Measurements from ENCODE around the gene RBCK1. TPM values are rescaled to one million over a fixed set of nuclear protein-coding genes. Genes with fewer than 3 reads are reported as not detected.

RBCK1 gene
- total and polyA plus RNA-seq, 4 donors: 58.3 to 108 (median 98.7) TPM

DNA sequence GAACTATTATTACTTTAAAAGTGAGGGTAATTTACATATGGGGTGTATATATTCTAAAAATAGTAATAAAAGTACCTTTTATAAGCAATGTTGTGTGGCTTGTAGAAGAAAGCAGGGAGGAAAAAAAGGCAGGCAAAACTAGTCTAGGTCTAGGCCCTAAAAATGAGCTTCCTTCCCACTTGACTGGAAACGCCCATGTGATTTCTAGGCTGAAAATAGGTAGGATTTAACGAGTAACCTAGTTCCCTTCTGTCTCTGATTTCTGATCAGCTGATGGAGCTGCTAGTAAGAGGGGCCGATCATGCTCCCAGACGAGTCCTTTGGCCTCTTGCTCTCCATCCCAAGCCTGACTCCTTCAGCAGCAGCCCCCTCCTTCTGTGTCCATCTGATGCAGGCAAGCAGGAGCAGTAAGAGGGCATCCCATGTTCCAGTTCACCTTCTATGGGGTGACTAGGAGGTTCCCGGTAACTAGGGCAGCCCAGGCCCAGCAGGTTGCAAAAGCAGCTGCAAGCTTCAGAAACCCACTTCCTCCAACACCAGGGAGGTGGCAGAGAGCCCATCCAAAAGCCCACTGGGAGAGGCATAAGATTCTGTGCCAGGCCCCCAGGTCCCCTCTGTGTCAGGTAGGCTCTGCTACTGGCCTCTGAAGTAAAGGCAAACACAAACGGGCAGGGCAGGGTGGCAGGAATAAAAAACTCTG, 29.8 kb downstream of the RBCK1 start:
- no peak overlapping the region for H3K4me3 ChIP-seq
- DNase-seq: no peak

DNA sequence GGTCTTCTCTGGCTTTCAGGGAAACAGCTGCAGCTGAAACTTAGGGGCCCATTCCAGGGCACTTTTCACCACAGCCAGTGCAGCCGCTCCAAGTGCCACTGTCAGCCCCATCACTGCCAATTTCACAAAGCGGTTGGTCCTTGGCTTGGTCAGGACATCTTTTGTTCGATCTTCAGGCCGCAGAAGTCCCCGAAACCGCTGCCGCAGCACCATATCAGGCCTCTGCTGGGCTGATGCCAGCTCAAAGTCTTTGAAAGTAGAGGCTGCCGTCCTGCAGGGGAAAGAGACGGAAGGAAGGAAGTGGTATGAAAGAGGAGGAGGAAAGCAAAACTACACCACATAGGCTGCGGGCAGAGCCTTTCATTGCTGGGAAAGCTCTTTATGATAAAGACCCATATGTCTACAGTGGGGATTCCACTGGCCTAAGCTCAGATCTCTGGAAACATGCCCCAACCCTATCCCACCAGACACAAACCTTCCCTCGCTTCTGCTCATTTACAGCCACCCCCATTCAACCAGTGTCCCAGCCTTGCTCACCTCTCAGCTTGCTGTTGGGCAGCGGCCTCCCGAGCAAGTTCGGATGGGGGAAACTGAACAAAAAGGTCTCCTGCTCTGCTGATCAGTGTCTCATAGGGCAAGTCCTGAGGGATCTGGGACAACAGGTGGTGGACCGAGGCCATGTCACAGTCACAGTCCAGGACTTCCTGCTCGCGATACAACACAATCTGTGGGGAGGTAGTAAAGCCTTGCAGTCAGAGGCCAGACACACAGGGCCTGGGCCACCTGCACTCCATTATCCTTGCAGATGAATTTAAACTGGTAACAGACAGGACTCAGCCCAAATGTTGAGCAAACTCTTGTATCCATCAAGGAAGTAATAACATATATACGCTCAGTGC, 30.7 kb downstream of the RBCK1 start:
- H3K9me3 ChIP-seq (ENCODE audit: control insufficient read depth in 4 of 4, insufficient read depth in 3 of 4, low read length in 3 of 4): no peaks in the 10 kb centered on the region
- TF ChIP-seq, protein P1, sequence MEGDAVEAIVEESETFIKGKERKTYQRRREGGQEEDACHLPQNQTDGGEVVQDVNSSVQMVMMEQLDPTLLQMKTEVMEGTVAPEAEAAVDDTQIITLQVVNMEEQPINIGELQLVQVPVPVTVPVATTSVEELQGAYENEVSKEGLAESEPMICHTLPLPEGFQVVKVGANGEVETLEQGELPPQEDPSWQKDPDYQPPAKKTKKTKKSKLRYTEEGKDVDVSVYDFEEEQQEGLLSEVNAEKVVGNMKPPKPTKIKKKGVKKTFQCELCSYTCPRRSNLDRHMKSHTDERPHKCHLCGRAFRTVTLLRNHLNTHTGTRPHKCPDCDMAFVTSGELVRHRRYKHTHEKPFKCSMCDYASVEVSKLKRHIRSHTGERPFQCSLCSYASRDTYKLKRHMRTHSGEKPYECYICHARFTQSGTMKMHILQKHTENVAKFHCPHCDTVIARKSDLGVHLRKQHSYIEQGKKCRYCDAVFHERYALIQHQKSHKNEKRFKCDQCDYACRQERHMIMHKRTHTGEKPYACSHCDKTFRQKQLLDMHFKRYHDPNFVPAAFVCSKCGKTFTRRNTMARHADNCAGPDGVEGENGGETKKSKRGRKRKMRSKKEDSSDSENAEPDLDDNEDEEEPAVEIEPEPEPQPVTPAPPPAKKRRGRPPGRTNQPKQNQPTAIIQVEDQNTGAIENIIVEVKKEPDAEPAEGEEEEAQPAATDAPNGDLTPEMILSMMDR (IDR thresholded peaks at IDR 0.05; ENCODE audit: control extremely low read depth, extremely low read depth): no peak
- peak overlapping the region in 1 of 2 donors; percentile 59 for H3K27ac ChIP-seq (ENCODE audit: low read depth in 1 of 2, low read length in 1 of 2)
- peaks cover 33 to 62% (median 46%) of the 10 kb centered on the region in 4 donors for H3K36me3 ChIP-seq (ENCODE audit: control insufficient read depth in 4 of 4, insufficient read depth in 4 of 4, low read length in 4 of 4)
- WGBS, 2 donors: 28 to 49% methylated on average over 18 of the region's 18 CpGs
- H3K4me1 ChIP-seq (ENCODE audit: control insufficient read depth in 5 of 5, insufficient read depth in 5 of 5, low read length in 5 of 5): peaks cover 0 to 5% (median 0%) of the 10 kb centered on the region in 5 donors
- DNase-seq (no peak), ATAC-seq (ENCODE audit: insufficient read depth, low FRiP score) (no peak)
- no peaks in the 10 kb centered on the region for H3K27me3 ChIP-seq (ENCODE audit: control insufficient read depth in 3 of 3, insufficient read depth in 3 of 3, low read length in 2 of 3)
- H3K9ac ChIP-seq (ENCODE audit: insufficient read depth in 1 of 2, low read length in 2 of 2): no peak overlapping the region
- no peak overlapping the region for H3K4me3 ChIP-seq

More for the DNA sequence above, 29.8 kb downstream of the RBCK1 start:
- Histone ChIP-seq H3K27ac (ENCODE audit: low read depth in 1 of 2, low read length in 1 of 2) (peak overlapping the region in 1 of 2 donors; percentile 59), H3K9me3 (ENCODE audit: control insufficient read depth in 4 of 4, insufficient read depth in 3 of 4, low read length in 3 of 4) (no peaks in the 10 kb centered on the region), H3K36me3 (ENCODE audit: control insufficient read depth in 4 of 4, insufficient read depth in 4 of 4, low read length in 4 of 4) (peaks cover 33 to 59% (median 47%) of the 10 kb centered on the region in 4 donors), H3K9ac (ENCODE audit: insufficient read depth in 1 of 2, low read length in 2 of 2) (no peak overlapping the region), H3K4me1 (ENCODE audit: control insufficient read depth in 5 of 5, insufficient read depth in 5 of 5, low read length in 5 of 5) (peaks cover 0 to 5% (median 0%) of the 10 kb centered on the region in 5 donors), H3K27me3 (ENCODE audit: control insufficient read depth in 3 of 3, insufficient read depth in 3 of 3, low read length in 2 of 3) (no peaks in the 10 kb centered on the region)
- ATAC-seq (ENCODE audit: insufficient read depth, low FRiP score): no peak
- 37 to 63% methylated on average over 6 of the region's 6 CpGs for WGBS, 2 donors
- TF ChIP-seq, protein P1 (IDR thresholded peaks at IDR 0.05; ENCODE audit: control extremely low read depth, extremely low read depth): no peak

DNA sequence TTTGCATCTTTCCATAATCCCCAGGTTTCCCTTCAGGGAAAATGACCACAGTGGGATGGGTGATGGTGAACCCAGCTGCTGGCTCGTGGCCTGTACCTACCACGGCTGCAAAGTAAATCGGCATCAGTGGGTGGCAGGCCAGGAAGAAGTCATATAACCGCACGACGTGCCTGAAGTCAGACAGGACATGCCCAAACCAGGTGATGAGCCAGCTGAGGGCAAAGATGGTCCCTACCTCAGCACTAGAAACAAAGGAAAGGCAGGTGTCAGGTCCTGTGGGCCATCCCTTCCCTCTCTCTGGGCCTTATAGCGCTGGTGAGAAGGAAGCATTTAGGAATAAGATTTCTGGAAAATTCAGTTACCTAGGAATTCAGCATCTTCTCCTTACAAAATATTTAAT, 32.0 kb downstream of the RBCK1 start:
- WGBS, 2 donors: 94 to 96% methylated on average over 7 of the region's 7 CpGs
- ATAC-seq (ENCODE audit: insufficient read depth, low FRiP score) (no peak), DNase-seq (no peak)
- no peaks in the 10 kb centered on the region for H3K9me3 ChIP-seq (ENCODE audit: control insufficient read depth in 4 of 4, insufficient read depth in 3 of 4, low read length in 3 of 4)
- H3K4me3 ChIP-seq: no peak overlapping the region
- H3K4me1 ChIP-seq (ENCODE audit: control insufficient read depth in 5 of 5, insufficient read depth in 5 of 5, low read length in 5 of 5): peaks cover 0 to 7% (median 0%) of the 10 kb centered on the region in 5 donors
- TF ChIP-seq, protein P1 (IDR thresholded peaks at IDR 0.05; ENCODE audit: control extremely low read depth, extremely low read depth): no peak
- no peaks in the 10 kb centered on the region for H3K27me3 ChIP-seq (ENCODE audit: control insufficient read depth in 3 of 3, insufficient read depth in 3 of 3, low read length in 2 of 3)
- H3K27ac ChIP-seq (ENCODE audit: low read depth in 1 of 2, low read length in 1 of 2): no peak overlapping the region
- H3K36me3 ChIP-seq (ENCODE audit: control insufficient read depth in 4 of 4, insufficient read depth in 4 of 4, low read length in 4 of 4): peaks cover 33 to 58% (median 47%) of the 10 kb centered on the region in 4 donors
- no peak overlapping the region for H3K9ac ChIP-seq (ENCODE audit: insufficient read depth in 1 of 2, low read length in 2 of 2)

Data from lung (tissue), 12 donors.